HG03045 (cell line): ENCODE measurements around the gene UNC13C.
"Not testable (repeated sequence)": the region's sequence is repeated elsewhere in the genome, so short reads cannot be mapped to it uniquely, and the experiment has no call there.

Source experiments
- ATAC-seq: cut with Tn5 transposase; IDR thresholded peaks from one replicate; pipeline ENCODE4 v1.9.1; 2021; ENCODE audit warnings: mild to moderate bottlenecking, moderate library complexity; ENCODE audit not compliant: unreplicated experiment

The UNC13C gene

GRCh38 chr15:53978253-53978906 is at the start of gene UNC13C:
Gene UNC13C (plus strand): TSS chr15:53978441. CDS start chr15:54012904, 34,463 bp downstream.
- ATAC-seq = no peak

GRCh38 chr15:53936137-53936536 is 42.1 kb upstream of the UNC13C start:
- ATAC-seq = no peak

GRCh38 chr15:53937632-53938031 is 40.6 kb upstream of the UNC13C start:
- ATAC-seq = not testable (repeated sequence)

- ATAC-seq = no peak
Measured at GRCh38 chr15:53950572-53950971, 27.7 kb upstream of the UNC13C start.

- ATAC-seq = no peak
Measured at GRCh38 chr15:53955396-53955795, 22.8 kb upstream of the UNC13C start.

GRCh38 chr15:53962646-53963561 is 15.3 kb upstream of the UNC13C start:
- ATAC-seq = no peak

GRCh38 chr15:53963801-53964200 is 14.4 kb upstream of the UNC13C start:
- ATAC-seq = no peak

- ATAC-seq = no peak
Measured at GRCh38 chr15:53974121-53974520, 4.1 kb upstream of the UNC13C start.

- ATAC-seq = no peak
Measured at GRCh38 chr15:53974813-53975212, 3.4 kb upstream of the UNC13C start.

- ATAC-seq = no peak
Measured at GRCh38 chr15:53976844-53977392, 1.3 kb upstream of the UNC13C start.

- ATAC-seq = no peak
Measured at GRCh38 chr15:53979051-53979788, 979 bp downstream of the UNC13C start.

GRCh38 chr15:53980021-53980420 is 1.8 kb downstream of the UNC13C start:
- ATAC-seq = no peak

GRCh38 chr15:53982071-53982680 is 3.9 kb downstream of the UNC13C start:
- no peak for ATAC-seq

- ATAC-seq = no peak
Measured at GRCh38 chr15:53982876-53983275, 4.6 kb downstream of the UNC13C start.

- ATAC-seq = no peak
Measured at GRCh38 chr15:53984221-53984620, 6.0 kb downstream of the UNC13C start.

GRCh38 chr15:53985562-53985961 is 7.3 kb downstream of the UNC13C start:
- ATAC-seq = no peak

GRCh38 chr15:53987480-53987879 is 9.2 kb downstream of the UNC13C start:
- ATAC-seq = no peak

- no peak for ATAC-seq
Measured at GRCh38 chr15:54007256-54007655, 29.0 kb downstream of the UNC13C start.

- no peak for ATAC-seq
Measured at GRCh38 chr15:54011656-54012055, 33.4 kb downstream of the UNC13C start.

GRCh38 chr15:54014067-54014655 is 35.9 kb downstream of the UNC13C start:
- no peak for ATAC-seq
